H9 (cell line): ENCODE data around the gene DISP3. TPM values are rescaled to one million over a fixed set of nuclear protein-coding genes. Genes with fewer than 3 reads are reported as not detected.

Source experiments
- DNase-seq: peaks from one replicate; pipeline ENCODE4 v3.0.0-alpha.2; 2017
- H2AFZ ChIP-seq: one replicate; pipeline ENCODE4 v1.6.1; 2013; ENCODE audit warnings: mild to moderate bottlenecking, low read length, control low read depth, moderate library complexity
- H2AK5ac ChIP-seq: 2 replicates; pipeline ENCODE4 v1.6.1; 2013; ENCODE audit warnings: low read length, control low read depth, mixed read lengths; ENCODE audit not compliant: insufficient read length
- H2BK120ac ChIP-seq: one replicate; pipeline ENCODE4 v1.6.1; 2013; ENCODE audit warnings: low read depth, mild to moderate bottlenecking, low read length, control low read depth, inconsistent platforms; ENCODE audit not compliant: poor library complexity, severe bottlenecking
- H2BK12ac ChIP-seq: 2 replicates; pipeline ENCODE4 v1.6.1; 2013; ENCODE audit warnings: low read length, control low read depth, mixed read lengths, low read depth; ENCODE audit not compliant: insufficient read length
- H2BK15ac ChIP-seq: 2 replicates; pipeline ENCODE4 v1.6.1; 2013; ENCODE audit warnings: low read depth, low read length, control low read depth
- H2BK20ac ChIP-seq: one replicate; pipeline ENCODE4 v1.6.1; 2013; ENCODE audit warnings: low read depth, mild to moderate bottlenecking, low read length, control low read depth, inconsistent platforms; ENCODE audit not compliant: poor library complexity, severe bottlenecking
- H2BK5ac ChIP-seq: 2 replicates; pipeline ENCODE4 v1.6.1; 2013; ENCODE audit warnings: low read length, control low read depth, mixed read lengths; ENCODE audit not compliant: insufficient read length
- H3K14ac ChIP-seq: 2 replicates; pipeline ENCODE4 v1.6.1; 2013; ENCODE audit warnings: low read length, control low read depth; ENCODE audit not compliant: insufficient read depth
- H3K18ac ChIP-seq: 2 replicates; pipeline ENCODE4 v1.6.1; 2013; ENCODE audit warnings: low read depth, mild to moderate bottlenecking, mixed read lengths, low read length, control low read depth; ENCODE audit not compliant: insufficient read length
- H3K23ac ChIP-seq: 2 replicates; pipeline ENCODE4 v1.6.1; 2013; ENCODE audit warnings: low read length, control low read depth, mixed read lengths, low read depth; ENCODE audit not compliant: insufficient read length
- H3K23me2 ChIP-seq: 2 replicates; pipeline ENCODE4 v1.6.1; 2013; ENCODE audit warnings: low read depth, mild to moderate bottlenecking, mixed read lengths, low read length, control low read depth; ENCODE audit not compliant: insufficient read length, poor library complexity, severe bottlenecking
- H3K27ac ChIP-seq: 2 replicates; pipeline ENCODE4 v1.5.1; 2013; ENCODE audit warnings: low read length, control low read depth, mixed read lengths, low read depth; ENCODE audit not compliant: insufficient read length
- H3K27me3 ChIP-seq: 2 replicates; pipeline ENCODE4 v1.6.1; 2013; ENCODE audit warnings: low read length, control low read depth, inconsistent platforms; ENCODE audit not compliant: insufficient read depth
- H3K4ac ChIP-seq: 2 replicates; pipeline ENCODE4 v1.6.1; 2013; ENCODE audit warnings: low read depth, mild to moderate bottlenecking, control low read depth, inconsistent platforms, low read length, moderate library complexity
- H3K4me1 ChIP-seq: 2 replicates; pipeline ENCODE4 v1.6.1; 2013; ENCODE audit warnings: low read length, control low read depth, inconsistent platforms; ENCODE audit not compliant: insufficient read depth
- H3K4me2 ChIP-seq: 2 replicates; pipeline ENCODE4 v1.6.1; 2013; ENCODE audit warnings: low read length, control low read depth, mixed read lengths; ENCODE audit not compliant: insufficient read length, insufficient read depth
- H3K56ac ChIP-seq: 2 replicates; pipeline ENCODE4 v1.6.1; 2013; ENCODE audit warnings: low read depth, mild to moderate bottlenecking, mixed read lengths, low read length, control low read depth; ENCODE audit not compliant: insufficient read length
- H3K79me1 ChIP-seq: 2 replicates; pipeline ENCODE4 v1.6.1; 2013; ENCODE audit warnings: low read depth, mild to moderate bottlenecking, moderate library complexity, low read length, control low read depth, inconsistent platforms; ENCODE audit not compliant: insufficient read depth, poor library complexity, severe bottlenecking
- H3K79me2 ChIP-seq: 2 replicates; pipeline ENCODE4 v1.6.1; 2013; ENCODE audit warnings: low read length, control low read depth, inconsistent platforms; ENCODE audit not compliant: insufficient read depth
- H3K9ac ChIP-seq: 2 replicates; pipeline ENCODE4 v1.6.1; 2013; ENCODE audit warnings: low read length, control low read depth, mixed read lengths; ENCODE audit not compliant: insufficient read length; ENCODE audit errors: extremely low read depth
- H3K9me3 ChIP-seq: one replicate; pipeline ENCODE4 v1.6.1; 2013; ENCODE audit warnings: low read depth, low read length, inconsistent platforms; ENCODE audit not compliant: control insufficient read depth
- H3T11ph ChIP-seq: one replicate; pipeline ENCODE4 v1.6.1; 2013; ENCODE audit warnings: mild to moderate bottlenecking, low read length, control low read depth, inconsistent platforms
- H4K20me1 ChIP-seq: one replicate; pipeline ENCODE4 v1.6.1; 2013; ENCODE audit not compliant: control insufficient read depth, insufficient read length, insufficient read depth
- H4K5ac ChIP-seq: 2 replicates; pipeline ENCODE4 v1.6.1; 2013; ENCODE audit warnings: low read depth, mild to moderate bottlenecking, mixed read lengths, low read length, control low read depth; ENCODE audit not compliant: insufficient read length
- H4K8ac ChIP-seq: replicated peaks from 2 replicates; pipeline ENCODE4 v1.6.1; 2013; ENCODE audit warnings: low read length, control low read depth, mixed read lengths, low read depth; ENCODE audit not compliant: insufficient read length
- H4K91ac ChIP-seq: 2 replicates; pipeline ENCODE4 v1.6.1; 2013; ENCODE audit warnings: low read depth, mild to moderate bottlenecking, moderate library complexity, mixed read lengths, low read length, control low read depth; ENCODE audit not compliant: insufficient read length
- H3K27ac Mint-ChIP-seq, 3 experiments: 2 replicates in 2 of 3; 3 replicates in 1 of 3; pipeline ENCODE4 v1.8.0; 2020 to 2021; ENCODE audit warnings: mixed read lengths in 3 of 3, mild to moderate bottlenecking in 1 of 3, moderate library complexity in 1 of 3
- H3K27me3 Mint-ChIP-seq: 2 replicates; pipeline ENCODE4 v1.8.0; 2021; ENCODE audit warnings: low read depth, mild to moderate bottlenecking, moderate library complexity, mixed read lengths
- H3K36me3 Mint-ChIP-seq, 3 experiments: 2 replicates in 2 of 3; 3 replicates in 1 of 3; pipeline ENCODE4 v1.8.0; 2020 to 2021; ENCODE audit warnings: low read depth in 3 of 3, mixed read lengths in 3 of 3; ENCODE audit not compliant: insufficient read depth in 1 of 3
- H3K4me1 Mint-ChIP-seq, 2 experiments: 2 replicates each; pipeline ENCODE4 v1.8.0; 2020; ENCODE audit warnings: mixed read lengths in 2 of 2
- H3K4me3 Mint-ChIP-seq, 2 experiments: 2 replicates in 1 of 2; 3 replicates in 1 of 2; pipeline ENCODE4 v1.8.0; 2020 to 2021; ENCODE audit warnings: mild to moderate bottlenecking in 2 of 2, mixed read lengths in 2 of 2, moderate library complexity in 1 of 2
- H3K9me3 Mint-ChIP-seq, 2 experiments: 2 replicates in 1 of 2; 3 replicates in 1 of 2; pipeline ENCODE4 v1.8.0; 2020; ENCODE audit warnings: mild to moderate bottlenecking in 2 of 2, mixed read lengths in 2 of 2, moderate library complexity in 1 of 2
- CTCF ChIP-seq: fragments of 200-600 bp; sonication (generic); conservative IDR thresholded peaks from 3 replicates; pipeline ENCODE4 v1.8.0; 2021; ENCODE audit warnings: antibody characterized with exemption, mild to moderate bottlenecking
- WGBS: extraction: QIAGEN DNeasy Blood & Tissue Kit; methylation state at CpG from one replicate; pipeline ENCODE4 v1.1.7; 2013; ENCODE audit warnings: missing lambda C conversion rate, low lambda C conversion rate, mixed read lengths; ENCODE audit not compliant: insufficient read length; ENCODE audit errors: extremely low coverage; 5-methylcytosine and 5-hydroxymethylcytosine counted together
- total RNA-seq: library from RNA; stranded (reverse); gene quantifications from 2 replicates; pipeline ENCODE4 v1.2.1, GENCODE V29; 2021

The DISP3 gene
- total RNA-seq, 1 experiment from 2014 or later, result 3.5 TPM

- H2BK20ac ChIP-seq, result no peak overlapping the region
- no peak overlapping the region for H3K4ac ChIP-seq
- no peak for TF ChIP-seq CTCF
- no peak overlapping the region for H3K14ac ChIP-seq
- H2AFZ ChIP-seq, result no peak overlapping the region
- no CpG with 5 or more reads among the region's 5 CpGs for WGBS
- no peak overlapping the region for H3K9ac ChIP-seq
- H2BK5ac ChIP-seq, result no peak overlapping the region
- no peak overlapping the region for H3K27ac Mint-ChIP-seq
- H4K5ac ChIP-seq, result no peak overlapping the region
- no peak overlapping the region for H3T11ph ChIP-seq
- no peak overlapping the region for H4K8ac ChIP-seq
- no peak overlapping the region for H3K23ac ChIP-seq
- H4K91ac ChIP-seq, result no peak overlapping the region
- H3K4me1 ChIP-seq, result no peaks in the 10 kb centered on the region
- H3K27me3 Mint-ChIP-seq, result peaks cover 11% of the 10 kb centered on the region
- DNase-seq, result no peak
- peaks cover 3% of the 10 kb centered on the region for H4K20me1 ChIP-seq
- H3K18ac ChIP-seq, result no peak overlapping the region
- H3K79me1 ChIP-seq, result no peaks in the 10 kb centered on the region
- no peaks in the 10 kb centered on the region for H3K23me2 ChIP-seq
- H2BK15ac ChIP-seq, result no peak overlapping the region
- no peak overlapping the region for H3K4me2 ChIP-seq
- no peaks in the 10 kb centered on the region for H3K36me3 Mint-ChIP-seq
- H2BK12ac ChIP-seq, result no peak overlapping the region
- H3K9me3 ChIP-seq, result no peaks in the 10 kb centered on the region
- no peak overlapping the region for H3K56ac ChIP-seq
- no peak overlapping the region for H3K4me3 Mint-ChIP-seq
- H2AK5ac ChIP-seq, result no peak overlapping the region
- H2BK120ac ChIP-seq, result no peak overlapping the region
- no peaks in the 10 kb centered on the region for H3K27me3 ChIP-seq
- no peak overlapping the region for H3K27ac ChIP-seq
- no peaks in the 10 kb centered on the region for H3K79me2 ChIP-seq
- H3K9me3 Mint-ChIP-seq, result no peaks in the 10 kb centered on the region
- H3K4me1 Mint-ChIP-seq, result peaks cover 0 to 5% of the 10 kb centered on the region in 2 experiments; a peak in 1 of 4 replicates
These were observed 28.6 kb upstream of the DISP3 start for GRCh38 chr1:11450310-11450709.
